HEK293 (cell line): ENCODE data around the gene NLGN4X.

Source experiments
- ZNF658 ChIP-seq: fragments of 450-650 bp; formaldehyde crosslinking; IDR thresholded peaks from 2 replicates; pipeline ENCODE4; 2016; ENCODE audit warnings: missing biosample characterization, missing genetic modification characterization
- TF ChIP-seq, protein P1 (sequence below): fragments of 450-650 bp; formaldehyde crosslinking; IDR thresholded peaks from 2 replicates; pipeline ENCODE4 v1.5.1; 2016; ENCODE audit warnings: missing biosample characterization, missing genetic modification characterization
- TF ChIP-seq, protein P2 (sequence below): fragments of 450-650 bp; formaldehyde crosslinking; IDR thresholded peaks from 2 replicates; pipeline ENCODE4 v1.5.1; 2016; ENCODE audit warnings: missing biosample characterization, missing genetic modification characterization

DNA sequence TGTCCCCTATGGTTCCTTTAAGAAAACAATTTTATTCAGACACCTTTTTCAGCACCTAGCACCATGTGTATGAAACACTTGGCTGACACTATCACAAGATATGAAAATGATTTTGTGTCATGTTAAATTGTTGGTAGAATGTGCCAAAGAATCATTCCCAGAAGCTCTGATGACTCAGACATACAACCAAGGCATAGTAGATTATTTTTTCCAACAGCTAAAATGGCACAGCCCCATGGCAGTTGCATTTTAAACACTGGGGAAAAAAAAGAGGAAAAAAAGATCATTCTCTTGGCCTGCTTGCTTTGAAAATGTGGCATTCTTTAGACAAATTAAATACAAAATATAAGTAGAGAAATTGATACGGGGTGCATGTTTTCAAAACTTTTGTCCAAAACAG lies 230.2 kb downstream of the NLGN4X start:
- TF ChIP-seq, protein P1, sequence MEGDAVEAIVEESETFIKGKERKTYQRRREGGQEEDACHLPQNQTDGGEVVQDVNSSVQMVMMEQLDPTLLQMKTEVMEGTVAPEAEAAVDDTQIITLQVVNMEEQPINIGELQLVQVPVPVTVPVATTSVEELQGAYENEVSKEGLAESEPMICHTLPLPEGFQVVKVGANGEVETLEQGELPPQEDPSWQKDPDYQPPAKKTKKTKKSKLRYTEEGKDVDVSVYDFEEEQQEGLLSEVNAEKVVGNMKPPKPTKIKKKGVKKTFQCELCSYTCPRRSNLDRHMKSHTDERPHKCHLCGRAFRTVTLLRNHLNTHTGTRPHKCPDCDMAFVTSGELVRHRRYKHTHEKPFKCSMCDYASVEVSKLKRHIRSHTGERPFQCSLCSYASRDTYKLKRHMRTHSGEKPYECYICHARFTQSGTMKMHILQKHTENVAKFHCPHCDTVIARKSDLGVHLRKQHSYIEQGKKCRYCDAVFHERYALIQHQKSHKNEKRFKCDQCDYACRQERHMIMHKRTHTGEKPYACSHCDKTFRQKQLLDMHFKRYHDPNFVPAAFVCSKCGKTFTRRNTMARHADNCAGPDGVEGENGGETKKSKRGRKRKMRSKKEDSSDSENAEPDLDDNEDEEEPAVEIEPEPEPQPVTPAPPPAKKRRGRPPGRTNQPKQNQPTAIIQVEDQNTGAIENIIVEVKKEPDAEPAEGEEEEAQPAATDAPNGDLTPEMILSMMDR = no peak
- TF ChIP-seq, protein P2, sequence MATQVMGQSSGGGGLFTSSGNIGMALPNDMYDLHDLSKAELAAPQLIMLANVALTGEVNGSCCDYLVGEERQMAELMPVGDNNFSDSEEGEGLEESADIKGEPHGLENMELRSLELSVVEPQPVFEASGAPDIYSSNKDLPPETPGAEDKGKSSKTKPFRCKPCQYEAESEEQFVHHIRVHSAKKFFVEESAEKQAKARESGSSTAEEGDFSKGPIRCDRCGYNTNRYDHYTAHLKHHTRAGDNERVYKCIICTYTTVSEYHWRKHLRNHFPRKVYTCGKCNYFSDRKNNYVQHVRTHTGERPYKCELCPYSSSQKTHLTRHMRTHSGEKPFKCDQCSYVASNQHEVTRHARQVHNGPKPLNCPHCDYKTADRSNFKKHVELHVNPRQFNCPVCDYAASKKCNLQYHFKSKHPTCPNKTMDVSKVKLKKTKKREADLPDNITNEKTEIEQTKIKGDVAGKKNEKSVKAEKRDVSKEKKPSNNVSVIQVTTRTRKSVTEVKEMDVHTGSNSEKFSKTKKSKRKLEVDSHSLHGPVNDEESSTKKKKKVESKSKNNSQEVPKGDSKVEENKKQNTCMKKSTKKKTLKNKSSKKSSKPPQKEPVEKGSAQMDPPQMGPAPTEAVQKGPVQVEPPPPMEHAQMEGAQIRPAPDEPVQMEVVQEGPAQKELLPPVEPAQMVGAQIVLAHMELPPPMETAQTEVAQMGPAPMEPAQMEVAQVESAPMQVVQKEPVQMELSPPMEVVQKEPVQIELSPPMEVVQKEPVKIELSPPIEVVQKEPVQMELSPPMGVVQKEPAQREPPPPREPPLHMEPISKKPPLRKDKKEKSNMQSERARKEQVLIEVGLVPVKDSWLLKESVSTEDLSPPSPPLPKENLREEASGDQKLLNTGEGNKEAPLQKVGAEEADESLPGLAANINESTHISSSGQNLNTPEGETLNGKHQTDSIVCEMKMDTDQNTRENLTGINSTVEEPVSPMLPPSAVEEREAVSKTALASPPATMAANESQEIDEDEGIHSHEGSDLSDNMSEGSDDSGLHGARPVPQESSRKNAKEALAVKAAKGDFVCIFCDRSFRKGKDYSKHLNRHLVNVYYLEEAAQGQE = no peak
- TF ChIP-seq ZNF658 (tag by site-specific recombination) = no peak
